Erythroblast (primary cell): ENCODE data around the gene MMP25.
"Not testable (repeated sequence)": the region's sequence is repeated elsewhere in the genome, so short reads cannot be mapped to it uniquely, and the experiment has no call there.

ENCODE experiments used
- DNase-seq, 2 experiments: peaks; one replicate each; lab custom pipeline; 2025; lab: John Stamatoyannopoulos, UW
- GATA1 ChIP-seq: IDR thresholded peaks from 2 replicates; pipeline ENCODE4 v1.6.1; 2011; ENCODE audit warnings: low read depth, mild to moderate bottlenecking, control low read depth, low read length, moderate library complexity
- POLR2A ChIP-seq: IDR thresholded peaks from 2 replicates; pipeline ENCODE4 v1.6.1; 2011; ENCODE audit warnings: mild to moderate bottlenecking, low read length

The MMP25 gene

GRCh38 chr16:3073448-3073847, 27.1 kb downstream of the MMP25 start:
- no peak for DNase-seq
- TF ChIP-seq GATA1 (no peak), POLR2A (no peak)

DNA sequence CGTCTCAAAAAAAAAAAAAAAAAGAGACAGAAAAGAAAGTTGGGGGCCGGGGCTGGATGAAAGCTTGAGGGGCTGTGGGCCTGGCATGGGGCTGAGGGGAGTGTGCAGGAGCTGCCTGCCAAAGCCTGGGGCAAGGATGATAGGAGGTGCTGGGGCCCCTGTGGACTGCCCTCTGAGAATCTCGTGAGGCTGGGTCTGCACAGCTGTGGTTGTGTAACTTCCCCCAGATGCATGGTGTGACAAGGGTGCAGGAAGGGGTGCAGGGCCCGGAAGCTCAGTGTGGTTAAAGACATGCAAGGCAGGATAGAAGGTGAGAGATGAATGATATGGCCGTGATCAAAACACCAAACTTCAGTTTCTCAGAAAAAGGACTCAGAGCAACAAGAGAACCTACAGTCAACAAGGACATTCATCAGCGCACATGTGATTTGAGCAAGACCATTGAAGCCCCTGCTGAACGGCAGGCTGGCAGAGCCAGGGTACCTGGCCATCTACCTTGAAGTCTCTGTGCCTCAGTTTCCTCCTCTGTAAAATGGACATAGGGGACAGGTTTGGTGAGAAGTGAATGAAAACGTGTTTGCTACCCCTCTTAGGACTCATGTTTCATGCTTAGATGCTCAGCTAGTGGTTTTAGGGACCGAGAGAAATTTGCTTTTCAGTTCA, 28.6 kb downstream of the MMP25 start:
- DNase-seq, result no peak
- TF ChIP-seq POLR2A (no peak), GATA1 (no peak)

DNA sequence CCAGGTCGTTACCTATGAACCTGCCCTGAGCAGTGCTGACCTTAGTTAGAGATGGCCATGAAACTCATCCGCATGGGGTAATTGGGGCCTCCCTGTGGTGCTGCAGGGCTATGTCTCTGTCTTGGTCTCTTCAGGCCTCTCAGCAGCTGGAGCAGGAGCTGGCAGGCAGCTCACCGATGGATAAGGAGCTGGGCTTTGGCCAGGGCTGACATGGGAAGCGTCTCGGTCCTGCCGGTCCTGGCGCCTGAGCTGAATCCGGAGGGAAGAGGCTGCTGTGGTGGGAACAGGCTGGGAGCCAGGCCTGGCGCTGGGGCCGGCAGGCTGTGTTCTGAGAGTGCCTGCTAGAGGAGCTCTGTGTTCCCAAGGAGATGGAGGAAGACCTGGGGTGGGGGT, 29.2 kb downstream of the MMP25 start:
- TF ChIP-seq POLR2A (no peak), GATA1 (no peak)
- DNase-seq, result no peak

- DNase-seq, result not testable (repeated sequence)
These were observed 29.6 kb downstream of the MMP25 start for GRCh38 chr16:3075946-3076345.

- DNase-seq, result no peak
- no peak for TF ChIP-seq POLR2A
- no peak for TF ChIP-seq GATA1
These were observed 30.2 kb downstream of the MMP25 start for GRCh38 chr16:3076577-3076976.

DNA sequence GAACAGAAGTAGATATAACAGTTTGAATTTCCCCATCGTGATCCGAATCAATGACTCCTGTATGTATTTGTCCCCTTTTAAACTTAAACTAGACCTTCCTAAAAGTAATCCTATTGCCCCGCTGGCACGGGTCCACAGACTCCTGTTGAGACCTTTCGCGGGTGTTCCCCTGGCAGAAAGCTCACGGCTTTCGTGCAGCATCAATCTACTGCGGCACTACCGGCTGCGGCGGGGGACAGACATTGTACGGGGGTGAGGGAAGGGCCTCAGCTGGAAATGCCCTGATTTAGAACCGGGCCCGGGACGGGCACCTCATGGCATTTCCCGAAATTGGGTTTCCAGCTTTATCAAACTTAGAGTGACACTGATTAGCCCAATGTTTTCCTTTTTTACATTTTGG, 33.7 kb downstream of the MMP25 start:
- TF ChIP-seq GATA1, result no peak
- no peak for TF ChIP-seq POLR2A

DNA sequence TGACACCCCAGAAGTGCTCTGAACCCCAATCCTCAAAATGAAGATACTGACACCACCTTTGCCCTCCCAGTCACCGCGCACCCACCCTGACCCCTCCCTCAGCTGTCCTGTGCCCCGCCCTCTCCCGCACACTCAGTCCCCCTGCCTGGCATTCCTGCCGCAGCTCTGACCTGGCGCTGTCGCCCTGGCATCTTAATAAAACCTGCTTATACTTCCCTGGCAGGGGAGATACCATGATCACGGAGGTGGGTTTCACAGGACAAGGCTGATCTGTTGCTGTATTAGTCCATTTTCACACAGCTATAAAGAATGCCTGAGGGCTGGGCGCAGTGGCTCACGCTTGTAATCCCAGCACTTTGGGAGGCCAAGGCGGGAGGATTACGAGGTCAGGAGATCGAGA, 35.6 kb downstream of the MMP25 start:
- DNase-seq, result not testable (repeated sequence)

More for the DNA sequence above, 33.7 kb downstream of the MMP25 start:
- DNase-seq, result no peak

DNA sequence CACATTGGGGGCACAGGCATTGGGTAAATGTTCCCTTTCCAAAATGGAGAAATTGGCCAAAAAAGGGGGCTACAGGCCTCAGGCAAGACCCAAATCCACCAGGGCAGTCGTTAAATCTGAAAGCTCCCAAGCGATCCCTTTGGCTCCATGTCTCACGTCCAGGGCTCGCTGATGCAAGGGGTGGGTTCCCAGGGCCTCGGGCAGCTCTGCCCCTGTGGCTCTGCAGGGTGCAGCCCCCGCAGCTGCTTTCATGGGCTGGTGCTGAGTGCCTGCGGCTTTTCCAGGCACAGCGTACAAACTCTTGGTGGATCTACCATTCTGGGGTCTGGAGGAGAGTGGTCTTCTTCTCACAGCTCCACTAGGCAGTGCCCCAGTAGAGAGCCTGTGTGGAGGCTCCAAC, 37.0 kb downstream of the MMP25 start:
- not testable (repeated sequence) for DNase-seq

DNA sequence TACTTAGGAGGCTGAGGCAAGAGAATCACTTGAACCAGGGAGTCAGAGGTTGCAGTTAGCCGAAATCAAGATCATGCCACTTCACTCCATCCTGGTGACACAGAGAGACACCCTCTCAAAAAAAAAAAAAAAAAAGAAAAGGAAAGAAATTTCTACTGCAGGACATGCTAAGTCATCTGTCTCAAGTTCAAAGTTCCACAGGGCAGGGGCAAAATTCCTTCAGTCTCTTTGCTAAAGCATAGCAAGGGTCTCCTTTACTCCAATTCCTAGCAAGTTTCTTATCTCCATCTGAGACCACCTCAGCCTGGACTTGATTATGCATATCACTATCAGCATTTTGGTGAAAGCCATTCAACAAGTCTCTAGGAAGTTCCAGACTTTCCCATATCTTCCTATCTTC, 38.1 kb downstream of the MMP25 start:
- no peak for DNase-seq
- TF ChIP-seq POLR2A (no peak), GATA1 (no peak)

DNA sequence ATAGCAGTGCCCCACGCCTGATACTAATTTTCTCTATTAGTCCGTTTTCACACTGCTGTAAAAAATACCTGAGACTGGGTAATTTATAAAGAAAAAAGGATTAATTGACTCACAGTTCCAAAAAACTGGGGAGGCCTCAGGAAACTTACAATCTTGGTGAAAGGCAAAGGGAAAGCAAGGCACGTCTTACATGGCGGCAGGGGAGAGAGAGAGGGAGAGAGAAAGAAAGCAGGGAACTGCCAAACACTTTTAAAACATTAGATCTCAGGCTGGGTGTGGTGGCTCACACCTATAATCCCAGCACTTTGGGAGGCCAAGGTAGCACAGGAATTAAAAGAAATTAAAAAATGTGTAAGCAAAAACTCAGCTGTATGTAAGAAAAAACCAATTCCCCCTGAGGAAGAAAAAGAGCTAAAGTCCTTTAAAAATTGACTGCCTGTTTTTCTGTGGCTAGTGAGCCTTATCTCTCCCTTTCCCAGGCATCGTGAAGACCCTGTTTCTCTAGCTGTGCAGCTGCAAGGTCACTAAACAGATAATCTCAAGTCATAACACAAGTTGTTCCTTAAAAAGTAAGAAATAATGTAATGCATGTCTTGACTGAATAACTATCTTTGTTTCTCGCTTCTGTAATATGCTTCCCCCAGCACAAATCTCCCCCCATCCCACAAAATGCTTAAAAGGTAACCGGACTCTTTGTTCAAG, 38.8 kb downstream of the MMP25 start:
- TF ChIP-seq GATA1 (no peak), POLR2A (no peak)
- no peak for DNase-seq

- no peak for TF ChIP-seq GATA1
- TF ChIP-seq POLR2A, result no peak
- no peak for DNase-seq
These were observed 39.7 kb downstream of the MMP25 start for GRCh38 chr16:3085868-3086595.

GRCh38 chr16:3086596-3087242, 40.4 kb downstream of the MMP25 start:
- no peak for TF ChIP-seq GATA1
- no peak for DNase-seq

DNA sequence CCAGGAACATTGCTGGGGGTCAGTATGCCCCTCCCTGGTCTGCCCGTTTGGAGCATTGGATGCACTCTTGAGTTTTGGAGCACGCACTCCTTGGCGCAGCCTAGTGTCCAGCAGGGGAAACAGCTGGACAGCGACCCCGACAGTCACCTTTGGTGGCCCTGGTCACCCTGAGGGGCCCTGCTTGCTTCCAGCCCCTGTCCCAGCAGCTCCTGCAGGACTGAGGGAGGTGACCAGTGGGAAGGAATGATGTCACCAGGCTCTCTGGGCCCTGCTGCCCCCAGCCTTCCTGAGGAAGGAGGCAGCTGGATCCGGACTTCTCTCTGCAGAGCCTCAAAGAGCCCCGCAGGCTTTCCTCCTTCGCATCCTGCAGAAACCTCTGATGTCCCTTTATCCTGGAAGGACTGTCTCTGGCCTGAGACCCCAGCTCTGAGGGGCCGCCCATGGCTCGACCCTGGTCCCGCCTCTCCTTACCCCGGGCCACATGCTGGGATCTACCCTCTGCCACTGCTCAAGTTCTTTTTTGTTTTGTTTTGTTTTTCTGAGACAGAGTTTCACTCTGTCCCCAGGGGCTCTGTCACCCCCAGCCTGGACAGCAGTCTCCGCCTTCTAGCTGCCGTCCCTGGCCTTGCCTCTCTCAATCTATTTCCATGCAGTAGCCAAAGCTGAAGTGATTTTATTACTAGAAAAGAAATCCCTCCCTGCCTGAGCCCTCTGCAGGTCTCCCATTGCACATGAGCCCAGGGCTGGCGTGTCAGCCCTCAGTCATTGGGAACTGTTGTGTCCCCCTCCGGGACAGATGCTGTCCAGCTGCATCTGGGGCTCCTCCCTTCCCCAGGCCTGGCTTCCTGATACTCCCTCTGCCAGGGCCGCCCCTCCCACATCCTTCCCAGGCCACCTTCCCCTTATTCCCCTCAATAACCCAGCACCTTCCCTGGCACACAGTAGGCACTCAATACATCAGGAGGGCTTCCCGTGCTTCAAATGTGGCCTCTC, 41.2 kb downstream of the MMP25 start:
- TF ChIP-seq GATA1, result no peak
- no peak for TF ChIP-seq POLR2A
- no peak for DNase-seq
